Activated naive CD8-positive, alpha-beta T cell treated with anti-CD3 and anti-CD28 coated beads, Interleukin-2, amount 10 ng/mL, durations not matched to agents 7 days and 5 days (primary cell): Measurements from ENCODE around the gene PRRT3. TPM values are rescaled to one million over a fixed set of nuclear protein-coding genes. Genes with fewer than 3 reads are reported as not detected.
A peak's percentile ranks its signal among the peaks of the same experiment; 100 is the strongest.

ENCODE experiments used
- ATAC-seq: fragments of 150-1000 bp; cut with Tn5 transposase; one replicate; pipeline ENCODE4 v1.10.0; 2021; ENCODE audit warnings: low read depth, moderate library complexity
- POLR2A ChIA-PET: fragments of 350-600 bp; sonication (Branson Sonifier 250); formaldehyde crosslinking; loops from one replicate; lab custom pipeline; 2021; ENCODE audit warnings: antibody characterized with exemption; lab: Charles Lee
- DNase-seq: peaks from one replicate; pipeline ENCODE4 v3.0.0; 2021
- H3K27ac Mint-ChIP-seq: one replicate; pipeline ENCODE4 v1.8.0; 2022; ENCODE audit warnings: mild to moderate bottlenecking, mixed read lengths
- H3K27me3 Mint-ChIP-seq: one replicate; pipeline ENCODE4 v1.8.0; 2022; ENCODE audit warnings: mild to moderate bottlenecking, moderate library complexity, mixed read lengths
- H3K36me3 Mint-ChIP-seq: one replicate; pipeline ENCODE4 v1.8.0; 2021; ENCODE audit warnings: mild to moderate bottlenecking, mixed read lengths
- H3K4me1 Mint-ChIP-seq: one replicate; pipeline ENCODE4 v1.8.0; 2021; ENCODE audit warnings: mixed read lengths
- H3K4me3 Mint-ChIP-seq: one replicate; pipeline ENCODE4 v1.8.0; 2022; ENCODE audit warnings: mild to moderate bottlenecking, moderate library complexity, mixed read lengths
- H3K9me3 Mint-ChIP-seq: one replicate; pipeline ENCODE4 v1.8.0; 2021; ENCODE audit warnings: mixed read lengths
- total RNA-seq, 2 experiments: library from RNA; stranded (reverse); gene quantifications; one replicate each; pipeline ENCODE4 v1.2.3, GENCODE V29; 2021

The PRRT3 gene
- total RNA-seq, 2 experiments from 2014 or later: 5.3 to 5.9 TPM

DNA sequence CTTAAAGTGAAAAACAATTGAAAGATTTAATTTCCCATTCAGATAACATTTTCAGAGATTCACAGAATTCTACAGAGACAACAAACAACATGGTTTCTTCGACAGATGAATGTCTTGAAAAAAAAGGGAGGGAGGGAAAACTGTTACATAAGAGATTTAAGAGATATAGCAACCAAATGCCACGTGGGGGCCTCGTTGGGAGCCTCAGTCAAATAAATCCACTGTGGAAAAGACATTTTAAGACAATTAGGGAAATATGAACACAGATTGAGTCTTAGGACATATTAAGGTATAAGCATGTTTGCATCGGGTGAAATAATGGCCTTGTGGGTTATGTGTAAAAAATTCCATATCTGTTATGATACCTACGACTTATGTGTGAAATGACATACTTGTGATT lies 5.0 kb upstream of the PRRT3 start:
- ATAC-seq (no peak), DNase-seq (no peak)
- POLR2A ChIA-PET: no interaction called here
- peaks cover 7% of the 10 kb centered on the region for H3K4me1 Mint-ChIP-seq
- H3K4me3 Mint-ChIP-seq: no peak overlapping the region
- no peaks in the 10 kb centered on the region for H3K36me3 Mint-ChIP-seq
- no peaks in the 10 kb centered on the region for H3K9me3 Mint-ChIP-seq
- H3K27ac Mint-ChIP-seq: no peak overlapping the region
- H3K27me3 Mint-ChIP-seq: no peaks in the 10 kb centered on the region

GRCh38 chr3:9955611-9956352 lies 3.6 kb upstream of the PRRT3 start:
- Mint-ChIP-seq H3K27me3 (no peaks in the 10 kb centered on the region), H3K27ac (no peak overlapping the region), H3K9me3 (no peaks in the 10 kb centered on the region), H3K4me3 (no peak overlapping the region), H3K4me1 (peaks cover 15% of the 10 kb centered on the region), H3K36me3 (no peaks in the 10 kb centered on the region)
- ATAC-seq (no peak), DNase-seq (no peak)
- POLR2A ChIA-PET: interaction anchor here (0.6 to 1.2 kb wide), 2 partner anchors 22 to 129 kb away, joined by 3 read pairs; partner anchors contain the start of gene CRELD1

DNA sequence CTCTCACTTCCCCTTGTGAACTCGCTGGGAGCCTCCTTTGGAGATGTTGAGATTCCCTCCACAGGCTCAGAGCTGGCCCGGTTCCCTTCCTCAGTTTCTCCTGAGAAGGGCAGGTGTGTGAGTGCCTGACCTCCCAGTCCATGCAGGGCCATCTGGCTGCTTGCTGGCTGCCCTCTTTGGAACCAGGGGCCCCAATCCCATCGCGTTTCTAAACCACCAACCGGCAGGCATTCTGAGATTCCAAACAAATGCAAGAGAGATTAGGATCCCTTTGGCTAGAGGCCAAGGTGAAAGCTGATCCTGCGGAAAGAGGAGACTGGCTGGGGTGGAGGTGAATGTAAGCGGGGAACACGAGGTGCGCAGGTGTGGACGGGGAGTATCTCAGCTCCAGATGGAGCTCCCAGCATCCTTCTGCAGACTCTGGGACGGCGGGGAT lies 2.9 kb upstream of the PRRT3 start:
- POLR2A ChIA-PET: interaction anchor here (1.2 kb wide), 1 partner anchor 22 kb away, joined by 3 read pairs; the partner anchor contains the start of gene CRELD1
- ATAC-seq (no peak), DNase-seq (no peak)
- no peaks in the 10 kb centered on the region for H3K9me3 Mint-ChIP-seq
- no peaks in the 10 kb centered on the region for H3K36me3 Mint-ChIP-seq
- peaks cover 15% of the 10 kb centered on the region for H3K4me1 Mint-ChIP-seq
- no peaks in the 10 kb centered on the region for H3K27me3 Mint-ChIP-seq
- no peak overlapping the region for H3K27ac Mint-ChIP-seq
- H3K4me3 Mint-ChIP-seq: no peak overlapping the region

DNA sequence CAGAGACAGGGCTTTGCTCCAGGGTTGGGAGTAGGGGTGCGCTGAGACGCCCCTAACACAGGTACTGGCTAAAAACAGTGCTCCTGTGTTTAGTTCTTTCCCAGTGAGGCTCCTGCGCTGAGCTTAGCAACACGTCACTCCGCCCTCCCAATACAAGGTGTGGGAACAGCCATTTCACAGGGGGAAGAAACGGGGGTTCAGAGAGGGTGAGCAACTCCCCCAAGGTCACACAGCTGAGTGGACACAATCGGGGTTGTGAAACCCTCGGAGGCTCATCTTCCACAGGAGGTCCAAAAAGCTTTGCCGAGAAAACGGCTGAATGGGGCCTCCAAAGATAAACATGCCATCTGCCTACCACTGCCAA lies 628 bp downstream of the PRRT3 start:
- no peaks in the 10 kb centered on the region for H3K36me3 Mint-ChIP-seq
- peak overlapping the region; percentile 87 for H3K4me3 Mint-ChIP-seq
- peak overlapping the region; percentile 7 for H3K27ac Mint-ChIP-seq
- H3K4me1 Mint-ChIP-seq: peaks cover 15% of the 10 kb centered on the region
- POLR2A ChIA-PET: interaction anchor here (0.6 to 1.8 kb wide), 7 partner anchors 9 to 191 kb away, joined by 3 to 9 read pairs (median 7); partner anchors contain the start of genes CRELD1 and EMC3
- ATAC-seq (peak; percentile 4), DNase-seq (no peak)
- no peaks in the 10 kb centered on the region for H3K27me3 Mint-ChIP-seq
- no peaks in the 10 kb centered on the region for H3K9me3 Mint-ChIP-seq

DNA sequence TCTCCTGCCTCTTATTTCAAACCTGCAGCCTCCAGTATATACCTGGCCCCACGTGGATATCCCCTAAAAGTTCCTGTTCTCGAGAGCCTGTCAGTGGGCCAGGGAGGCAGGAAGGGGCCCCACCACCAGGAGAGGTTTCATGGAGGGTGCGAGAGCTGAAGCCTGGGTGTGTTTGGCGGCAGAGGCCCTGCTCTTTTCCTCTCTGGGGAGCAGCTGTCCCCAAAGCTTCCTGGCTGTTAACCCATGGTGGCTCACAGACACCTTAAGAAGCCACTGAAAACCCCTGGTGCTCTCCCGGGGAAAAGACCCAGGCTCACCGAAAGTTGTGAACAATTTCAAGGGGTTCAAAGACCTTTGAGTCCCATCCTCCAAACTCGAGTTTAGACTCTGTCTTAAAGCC lies 1.1 kb downstream of the PRRT3 start:
- no peak overlapping the region for H3K27ac Mint-ChIP-seq
- ATAC-seq (peak; percentile 5), DNase-seq (no peak)
- no peaks in the 10 kb centered on the region for H3K27me3 Mint-ChIP-seq
- H3K4me1 Mint-ChIP-seq: peaks cover 15% of the 10 kb centered on the region
- peak overlapping the region; percentile 87 for H3K4me3 Mint-ChIP-seq
- POLR2A ChIA-PET: interaction anchor here (0.6 to 1.8 kb wide), 6 partner anchors 9 to 191 kb away, joined by 3 to 9 read pairs (median 7); partner anchors contain the start of genes CRELD1 and EMC3
- H3K36me3 Mint-ChIP-seq: no peaks in the 10 kb centered on the region
- H3K9me3 Mint-ChIP-seq: no peaks in the 10 kb centered on the region

- DNase-seq (no peak), ATAC-seq (no peak)
- POLR2A ChIA-PET: no interaction called here
- Mint-ChIP-seq H3K36me3 (no peaks in the 10 kb centered on the region), H3K27me3 (no peaks in the 10 kb centered on the region), H3K27ac (no peak overlapping the region), H3K9me3 (no peaks in the 10 kb centered on the region), H3K4me1 (peaks cover 15% of the 10 kb centered on the region), H3K4me3 (no peak overlapping the region)
Observed at GRCh38 chr3:9949626-9950025, 2.6 kb downstream of the PRRT3 start.

GRCh38 chr3:9949115-9949514 lies 3.1 kb downstream of the PRRT3 start:
- H3K4me1 Mint-ChIP-seq: peaks cover 15% of the 10 kb centered on the region
- ATAC-seq (no peak), DNase-seq (no peak)
- no peaks in the 10 kb centered on the region for H3K36me3 Mint-ChIP-seq
- no peak overlapping the region for H3K27ac Mint-ChIP-seq
- no peaks in the 10 kb centered on the region for H3K9me3 Mint-ChIP-seq
- POLR2A ChIA-PET: no interaction called here
- H3K4me3 Mint-ChIP-seq: no peak overlapping the region
- H3K27me3 Mint-ChIP-seq: no peaks in the 10 kb centered on the region

DNA sequence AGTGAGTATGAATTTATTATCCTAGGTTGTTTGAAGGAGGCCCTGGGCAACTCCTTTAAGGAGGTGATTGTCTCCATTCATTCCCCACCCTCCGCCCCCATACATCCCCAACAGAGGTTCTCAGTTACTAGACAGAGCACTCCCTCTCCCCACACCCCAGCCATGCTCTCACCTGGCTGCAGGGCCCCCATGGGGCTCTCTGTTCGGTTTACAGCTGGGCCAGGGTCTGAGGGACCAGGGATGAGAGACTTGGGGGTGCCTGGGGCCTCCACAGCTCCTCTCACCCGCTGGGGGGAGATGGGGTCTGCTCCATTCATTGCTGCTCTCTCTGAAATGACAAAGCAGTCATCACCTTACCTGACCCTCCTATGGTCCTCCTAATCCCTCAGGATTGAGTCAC lies 3.6 kb downstream of the PRRT3 start:
- H3K4me3 Mint-ChIP-seq: no peak overlapping the region
- no peaks in the 10 kb centered on the region for H3K27me3 Mint-ChIP-seq
- no peaks in the 10 kb centered on the region for H3K9me3 Mint-ChIP-seq
- DNase-seq: no peak
- H3K4me1 Mint-ChIP-seq: peaks cover 15% of the 10 kb centered on the region
- no peak overlapping the region for H3K27ac Mint-ChIP-seq
- ATAC-seq: no peak
- POLR2A ChIA-PET: no interaction called here
- no peaks in the 10 kb centered on the region for H3K36me3 Mint-ChIP-seq

- Mint-ChIP-seq H3K27me3 (no peaks in the 10 kb centered on the region), H3K27ac (no peak overlapping the region), H3K4me1 (peaks cover 10% of the 10 kb centered on the region), H3K4me3 (no peak overlapping the region), H3K9me3 (no peaks in the 10 kb centered on the region), H3K36me3 (no peaks in the 10 kb centered on the region)
- ATAC-seq (no peak), DNase-seq (no peak)
- POLR2A ChIA-PET: interaction anchor here (1.0 to 2.0 kb wide), 4 partner anchors 13 to 40 kb away, joined by 4 to 10 read pairs (median 5); partner anchors contain the start of genes CRELD1 and EMC3
Observed at GRCh38 chr3:9947025-9947995, 4.9 kb downstream of the PRRT3 start.

DNA sequence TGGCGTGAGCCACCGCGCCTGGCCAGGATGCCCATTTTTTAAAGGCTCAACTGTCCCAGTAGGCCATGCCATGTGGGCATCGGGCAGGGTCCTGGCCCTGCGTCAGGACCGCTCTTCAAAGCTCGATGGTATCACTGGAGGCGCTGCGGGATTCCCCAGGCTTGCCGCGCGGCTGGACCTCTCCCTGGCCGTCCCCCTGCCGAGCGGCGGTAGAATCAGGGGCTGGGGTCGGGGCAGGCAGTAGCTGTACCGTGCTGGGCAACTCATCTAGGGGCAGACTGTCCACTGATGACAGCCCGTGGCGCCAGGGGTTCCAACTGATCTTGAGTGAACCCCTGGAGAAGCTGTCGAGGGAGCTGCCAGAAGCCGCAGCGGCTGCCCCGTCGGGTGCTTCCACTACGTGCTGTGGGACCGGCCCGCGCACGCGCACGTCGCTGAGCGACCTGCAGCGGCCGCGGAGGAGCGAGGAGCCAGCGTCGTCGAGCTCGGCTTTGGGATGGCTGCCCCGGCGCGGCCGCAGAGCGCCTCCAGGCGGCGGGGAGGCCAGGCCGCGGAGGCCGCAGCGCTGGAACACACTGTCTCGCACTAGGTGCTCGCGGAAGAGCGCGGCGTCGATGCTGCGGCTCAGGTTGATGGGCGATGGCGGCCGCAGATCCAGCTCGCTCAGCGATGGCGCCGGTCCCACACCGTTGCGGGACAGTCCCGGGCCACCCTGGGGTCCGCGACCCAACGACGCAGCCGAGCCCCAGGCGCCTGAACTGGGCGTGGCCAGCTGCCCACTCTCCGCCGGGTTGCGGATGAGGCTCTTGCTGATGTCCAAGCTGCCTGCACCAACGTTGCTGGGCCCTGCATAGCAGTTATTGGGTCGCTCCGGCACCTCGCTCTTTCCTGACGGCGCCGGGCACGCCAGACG lies 5.8 kb downstream of the PRRT3 start:
- POLR2A ChIA-PET: interaction anchor here (1.0 to 2.0 kb wide), 4 partner anchors 12 to 41 kb away, joined by 4 to 10 read pairs (median 5); partner anchors contain the start of genes CRELD1 and EMC3
- ATAC-seq (peak; percentile 87), DNase-seq (peak; percentile 85)
- Mint-ChIP-seq H3K4me3 (peak overlapping the region; percentile 72), H3K9me3 (no peaks in the 10 kb centered on the region), H3K27ac (no peak overlapping the region), H3K36me3 (no peaks in the 10 kb centered on the region), H3K27me3 (no peaks in the 10 kb centered on the region), H3K4me1 (peaks cover 6% of the 10 kb centered on the region)

- no peaks in the 10 kb centered on the region for H3K4me1 Mint-ChIP-seq
- H3K9me3 Mint-ChIP-seq: no peaks in the 10 kb centered on the region
- H3K36me3 Mint-ChIP-seq: peaks cover 3% of the 10 kb centered on the region
- POLR2A ChIA-PET: interaction anchor here (2.0 kb wide), 1 partner anchor 12 kb away, joined by 10 read pairs; the partner anchor contains the start of gene CRELD1
- DNase-seq (peak; percentile 6), ATAC-seq (no peak)
- H3K27ac Mint-ChIP-seq: no peak overlapping the region
- no peaks in the 10 kb centered on the region for H3K27me3 Mint-ChIP-seq
- no peak overlapping the region for H3K4me3 Mint-ChIP-seq
Observed at GRCh38 chr3:9945358-9945757, 6.8 kb downstream of the PRRT3 start.

DNA sequence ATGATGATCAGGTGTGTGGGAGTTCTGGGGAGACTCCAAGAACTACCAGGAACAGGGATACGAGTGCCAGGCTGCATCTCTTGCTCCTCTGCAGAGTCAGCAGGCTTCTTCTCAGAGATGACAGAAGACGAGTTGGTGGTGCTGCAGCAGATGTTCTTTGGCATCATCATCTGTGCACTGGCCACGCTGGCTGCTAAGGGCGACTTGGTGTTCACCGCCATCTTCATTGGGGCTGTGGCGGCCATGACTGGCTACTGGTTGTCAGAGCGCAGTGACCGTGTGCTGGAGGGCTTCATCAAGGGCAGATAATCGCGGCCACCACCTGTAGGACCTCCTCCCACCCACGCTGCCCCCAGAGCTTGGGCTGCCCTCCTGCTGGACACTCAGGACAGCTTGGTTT lies 7.9 kb downstream of the PRRT3 start:
- DNase-seq: no peak
- no peaks in the 10 kb centered on the region for H3K9me3 Mint-ChIP-seq
- no peaks in the 10 kb centered on the region for H3K4me1 Mint-ChIP-seq
- no peaks in the 10 kb centered on the region for H3K27me3 Mint-ChIP-seq
- peaks cover 3% of the 10 kb centered on the region for H3K36me3 Mint-ChIP-seq
- no peak for ATAC-seq
- no peak overlapping the region for H3K4me3 Mint-ChIP-seq
- H3K27ac Mint-ChIP-seq: no peak overlapping the region
- POLR2A ChIA-PET: no interaction called here
